Thoracic aorta (tissue), 2 donors: ENCODE data around the gene DBP. TPM values are rescaled to one million over a fixed set of nuclear protein-coding genes. Genes with fewer than 3 reads are reported as not detected.
A peak's percentile ranks its signal among the peaks of the same experiment; 100 is the strongest.

Experiments used
- ATAC-seq: fragments of 150-250 bp; one replicate; pipeline ENCODE4 v1.8.0; 2017; ENCODE audit warnings: low read depth; ENCODE audit not compliant: insufficient number of reproducible peaks, low FRiP score
- DNase-seq: peaks from one replicate; pipeline ENCODE4 v3.0.0-alpha.2; 2020; ENCODE audit warnings: low spot score
- H3K27ac ChIP-seq, 2 donors: fragments of 200-600 bp; sonication (generic); 1 replicate in 1 of 2; 2 replicates in 1 of 2; pipeline ENCODE4 v1.5.1; 2016; ENCODE audit warnings: mild to moderate bottlenecking in 2 of 2, moderate library complexity in 2 of 2
- H3K27me3 ChIP-seq: fragments of 200-600 bp; sonication (generic); replicated peaks from 2 replicates; pipeline ENCODE4 v1.6.0; 2016; ENCODE audit warnings: mild to moderate bottlenecking; ENCODE audit not compliant: insufficient read depth
- H3K36me3 ChIP-seq: fragments of 200-600 bp; sonication (generic); one replicate; pipeline ENCODE4 v1.5.1; 2016
- H3K4me1 ChIP-seq, 2 donors: fragments of 200-600 bp; sonication (generic); 1 replicate in 1 of 2; 2 replicates in 1 of 2; pipeline versions ENCODE4 v1.5.1 to v1.6.0; 2016; ENCODE audit warnings: low read depth in 2 of 2, mild to moderate bottlenecking in 1 of 2; ENCODE audit not compliant: control insufficient read depth in 1 of 2
- H3K4me3 ChIP-seq: fragments of 200-600 bp; sonication (generic); 2 replicates; pipeline ENCODE4 v1.5.1; 2016; ENCODE audit warnings: mild to moderate bottlenecking
- H3K9me3 ChIP-seq: fragments of 200-600 bp; sonication (generic); 2 replicates; pipeline ENCODE4 v1.5.1; 2016
- total RNA-seq, 2 donors: library from RNA; depleted of rRNA; stranded (reverse); fragments of >200 nt; gene quantifications; one replicate each; pipeline versions ENCODE4 v1.1.0 to v1.2.3, GENCODE V29; 2016
- TF ChIP-seq, protein P1 (sequence below): fragments of 200-600 bp; sonication (generic); IDR thresholded peaks from one replicate; pipeline ENCODE4 v1.5.1; 2019; ENCODE audit warnings: antibody characterized with exemption

DBP gene
- total RNA-seq, 2 donors from 2014 or later = 3.9 to 15.0 TPM

DNA sequence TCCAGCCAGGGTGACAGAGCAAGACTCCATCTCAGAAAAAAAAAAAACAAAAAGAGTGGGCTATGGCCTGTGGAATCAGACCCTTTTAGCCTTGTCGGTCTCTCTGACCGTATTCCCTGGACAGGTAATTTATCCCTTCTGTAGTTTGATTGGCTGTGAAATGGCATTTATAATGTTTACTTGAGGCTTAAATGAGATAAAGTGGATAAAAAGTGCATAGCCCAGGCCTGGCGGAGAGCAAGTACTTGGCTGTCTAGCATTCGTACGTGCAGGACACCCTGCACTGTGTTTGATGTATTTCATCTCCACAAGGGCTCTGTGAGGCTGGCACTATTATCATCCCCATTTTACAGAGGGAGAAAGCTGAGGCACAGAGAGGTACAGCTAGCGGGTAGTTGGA lies 28.6 kb upstream of the DBP start:
- Histone ChIP-seq H3K9me3 (no peaks in the 10 kb centered on the region), H3K27ac (no peak overlapping the region), H3K4me3 (no peak overlapping the region), H3K27me3 (no peaks in the 10 kb centered on the region), H3K4me1 (peaks cover 0 to 6% of the 10 kb centered on the region in 2 donors), H3K36me3 (no peaks in the 10 kb centered on the region)
- DNase-seq (no peak), ATAC-seq (no peak)
- TF ChIP-seq, protein P1, sequence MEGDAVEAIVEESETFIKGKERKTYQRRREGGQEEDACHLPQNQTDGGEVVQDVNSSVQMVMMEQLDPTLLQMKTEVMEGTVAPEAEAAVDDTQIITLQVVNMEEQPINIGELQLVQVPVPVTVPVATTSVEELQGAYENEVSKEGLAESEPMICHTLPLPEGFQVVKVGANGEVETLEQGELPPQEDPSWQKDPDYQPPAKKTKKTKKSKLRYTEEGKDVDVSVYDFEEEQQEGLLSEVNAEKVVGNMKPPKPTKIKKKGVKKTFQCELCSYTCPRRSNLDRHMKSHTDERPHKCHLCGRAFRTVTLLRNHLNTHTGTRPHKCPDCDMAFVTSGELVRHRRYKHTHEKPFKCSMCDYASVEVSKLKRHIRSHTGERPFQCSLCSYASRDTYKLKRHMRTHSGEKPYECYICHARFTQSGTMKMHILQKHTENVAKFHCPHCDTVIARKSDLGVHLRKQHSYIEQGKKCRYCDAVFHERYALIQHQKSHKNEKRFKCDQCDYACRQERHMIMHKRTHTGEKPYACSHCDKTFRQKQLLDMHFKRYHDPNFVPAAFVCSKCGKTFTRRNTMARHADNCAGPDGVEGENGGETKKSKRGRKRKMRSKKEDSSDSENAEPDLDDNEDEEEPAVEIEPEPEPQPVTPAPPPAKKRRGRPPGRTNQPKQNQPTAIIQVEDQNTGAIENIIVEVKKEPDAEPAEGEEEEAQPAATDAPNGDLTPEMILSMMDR = no peak

DNA sequence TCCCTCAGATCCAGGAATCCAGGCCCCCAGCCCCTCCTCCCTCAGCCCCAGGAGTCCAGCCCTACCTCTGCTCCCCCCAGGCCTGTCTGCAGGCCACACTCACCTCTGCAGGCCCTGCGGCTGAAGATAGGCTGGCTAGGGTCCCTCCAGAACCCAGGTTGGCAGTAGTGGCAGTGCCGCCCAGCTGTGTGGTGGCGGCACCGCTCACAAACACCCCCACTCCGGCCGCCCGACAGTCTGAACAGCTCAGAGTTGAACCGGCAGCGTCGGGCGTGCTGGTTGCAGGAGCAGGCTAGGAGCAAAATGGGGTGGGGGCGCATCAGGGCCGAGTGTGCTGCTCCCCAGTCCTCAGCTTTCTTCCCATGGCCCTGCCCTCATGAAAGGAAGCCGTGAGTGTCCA lies 27.3 kb upstream of the DBP start:
- no peaks in the 10 kb centered on the region for H3K36me3 ChIP-seq
- TF ChIP-seq, protein P1 = no peak
- no peak overlapping the region for H3K27ac ChIP-seq
- ATAC-seq (no peak), DNase-seq (no peak)
- H3K9me3 ChIP-seq = no peaks in the 10 kb centered on the region
- peaks cover 0 to 6% of the 10 kb centered on the region in 2 donors for H3K4me1 ChIP-seq
- no peaks in the 10 kb centered on the region for H3K27me3 ChIP-seq
- no peak overlapping the region for H3K4me3 ChIP-seq

- ATAC-seq = no peak
- no peak overlapping the region for H3K27ac ChIP-seq
- TF ChIP-seq, protein P1 = no peak
These were observed 26.5 kb upstream of the DBP start for GRCh38 chr19:48663667-48664066.

GRCh38 chr19:48661711-48662090 lies 24.5 kb upstream of the DBP start:
- no peaks in the 10 kb centered on the region for H3K9me3 ChIP-seq
- no peak for DNase-seq
- peaks cover 0 to 6% of the 10 kb centered on the region in 2 donors for H3K4me1 ChIP-seq
- no peaks in the 10 kb centered on the region for H3K27me3 ChIP-seq
- H3K4me3 ChIP-seq = no peak overlapping the region
- TF ChIP-seq, protein P1 = no peak
- no peak for ATAC-seq
- H3K36me3 ChIP-seq = no peaks in the 10 kb centered on the region
- H3K27ac ChIP-seq = no peak overlapping the region

More at GRCh38 chr19:48663667-48664066, 26.5 kb upstream of the DBP start:
- Histone ChIP-seq H3K4me1 (peaks cover 0 to 6% of the 10 kb centered on the region in 2 donors), H3K36me3 (no peaks in the 10 kb centered on the region), H3K4me3 (no peak overlapping the region), H3K9me3 (no peaks in the 10 kb centered on the region), H3K27me3 (no peaks in the 10 kb centered on the region)
- no peak for DNase-seq

- peak overlapping the region; percentile 45 for H3K4me3 ChIP-seq
- ATAC-seq = peak; percentile 74
- TF ChIP-seq, protein P1 = no peak
- no peaks in the 10 kb centered on the region for H3K27me3 ChIP-seq
- H3K9me3 ChIP-seq = no peaks in the 10 kb centered on the region
- peak; percentile 65 for DNase-seq
- peaks cover 0 to 6% of the 10 kb centered on the region in 2 donors for H3K4me1 ChIP-seq
- no peaks in the 10 kb centered on the region for H3K36me3 ChIP-seq
- no peak overlapping the region for H3K27ac ChIP-seq
These were observed 23.9 kb upstream of the DBP start for GRCh38 chr19:48660852-48661710.
